SH-SY5Y (cell line): ENCODE data around the gene MED1.

Experiments used
- GATA2 ChIP-seq: IDR thresholded peaks from 2 replicates; pipeline ENCODE4 v1.6.1; 2011; ENCODE audit warnings: mild to moderate bottlenecking, low read depth, low read length
- GATA3 ChIP-seq: IDR thresholded peaks from 2 replicates; pipeline ENCODE4 v1.6.1; 2011; ENCODE audit warnings: low read depth, mild to moderate bottlenecking, low read length, moderate library complexity

GRCh38 chr17:39461113-39461925 lies 10.3 kb upstream of the MED1 start, which contains the start of gene CDK12:
- no peak for TF ChIP-seq GATA3
- TF ChIP-seq GATA2, result no peak
